ENCODE measurements around the gene RIMS1. TPM values are rescaled to one million over a fixed set of nuclear protein-coding genes. Genes with fewer than 3 reads are reported as not detected.

RIMS1 gene, protein sequence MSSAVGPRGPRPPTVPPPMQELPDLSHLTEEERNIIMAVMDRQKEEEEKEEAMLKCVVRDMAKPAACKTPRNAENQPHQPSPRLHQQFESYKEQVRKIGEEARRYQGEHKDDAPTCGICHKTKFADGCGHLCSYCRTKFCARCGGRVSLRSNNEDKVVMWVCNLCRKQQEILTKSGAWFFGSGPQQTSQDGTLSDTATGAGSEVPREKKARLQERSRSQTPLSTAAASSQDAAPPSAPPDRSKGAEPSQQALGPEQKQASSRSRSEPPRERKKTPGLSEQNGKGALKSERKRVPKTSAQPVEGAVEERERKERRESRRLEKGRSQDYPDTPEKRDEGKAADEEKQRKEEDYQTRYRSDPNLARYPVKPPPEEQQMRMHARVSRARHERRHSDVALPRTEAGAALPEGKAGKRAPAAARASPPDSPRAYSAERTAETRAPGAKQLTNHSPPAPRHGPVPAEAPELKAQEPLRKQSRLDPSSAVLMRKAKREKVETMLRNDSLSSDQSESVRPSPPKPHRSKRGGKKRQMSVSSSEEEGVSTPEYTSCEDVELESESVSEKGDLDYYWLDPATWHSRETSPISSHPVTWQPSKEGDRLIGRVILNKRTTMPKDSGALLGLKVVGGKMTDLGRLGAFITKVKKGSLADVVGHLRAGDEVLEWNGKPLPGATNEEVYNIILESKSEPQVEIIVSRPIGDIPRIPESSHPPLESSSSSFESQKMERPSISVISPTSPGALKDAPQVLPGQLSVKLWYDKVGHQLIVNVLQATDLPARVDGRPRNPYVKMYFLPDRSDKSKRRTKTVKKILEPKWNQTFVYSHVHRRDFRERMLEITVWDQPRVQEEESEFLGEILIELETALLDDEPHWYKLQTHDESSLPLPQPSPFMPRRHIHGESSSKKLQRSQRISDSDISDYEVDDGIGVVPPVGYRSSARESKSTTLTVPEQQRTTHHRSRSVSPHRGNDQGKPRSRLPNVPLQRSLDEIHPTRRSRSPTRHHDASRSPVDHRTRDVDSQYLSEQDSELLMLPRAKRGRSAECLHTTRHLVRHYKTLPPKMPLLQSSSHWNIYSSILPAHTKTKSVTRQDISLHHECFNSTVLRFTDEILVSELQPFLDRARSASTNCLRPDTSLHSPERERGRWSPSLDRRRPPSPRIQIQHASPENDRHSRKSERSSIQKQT (N-terminal part only)
- 1 to 10 TPM; 1.3 to 2.9 (median 2.4) TPM for polyA plus RNA-seq (ENCODE audit: insufficient read length in 4 of 4)

DNA sequence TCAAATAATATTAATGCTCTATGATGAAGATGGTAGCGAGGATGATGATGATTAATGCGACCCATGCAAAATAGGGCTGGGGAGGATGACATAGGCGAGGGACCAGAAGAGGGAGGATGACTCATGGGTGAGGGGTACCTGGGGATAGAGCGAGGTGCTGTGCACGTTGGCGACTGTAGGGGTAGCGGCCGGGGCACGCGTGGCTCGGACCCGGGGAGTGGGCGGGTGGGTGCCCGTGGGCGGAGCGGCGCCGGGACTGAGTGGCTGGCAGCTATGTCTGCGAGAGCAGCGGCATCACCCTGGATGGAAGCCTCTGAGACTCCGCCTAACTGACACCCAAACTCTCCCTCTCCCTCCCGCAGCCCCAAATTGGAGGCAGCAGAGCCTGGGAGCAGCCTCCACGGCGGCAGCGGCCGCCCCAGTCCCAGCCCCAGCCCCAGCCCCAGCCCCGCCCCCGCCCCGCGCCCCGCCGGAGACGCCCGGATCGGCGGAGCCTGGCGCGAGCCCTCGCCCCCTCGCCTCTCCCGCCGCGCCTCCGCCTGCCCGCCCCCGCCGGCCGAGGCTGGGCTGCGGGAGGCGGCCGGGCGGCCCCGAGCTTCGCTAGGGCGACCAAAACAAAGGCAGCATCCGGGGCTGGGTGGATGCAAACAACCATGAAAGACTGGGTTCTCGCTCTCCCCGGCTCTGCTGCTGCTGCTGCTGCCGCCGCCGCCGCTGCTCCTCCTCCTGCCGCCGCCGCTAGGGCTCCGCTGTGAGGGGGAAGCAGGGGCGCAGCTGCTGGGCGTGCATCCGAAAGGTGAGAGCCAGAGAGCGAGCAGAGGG is at the start of gene RIMS1:
TSS of gene RIMS1 (plus strand) at position 367 of the 822 bp plus-strand sequence. CDS start 474 bp downstream, outside the sequence.
- DNase-seq (ENCODE audit: low read depth in 4 of 4, low spot score in 2 of 4): no peak

DNA sequence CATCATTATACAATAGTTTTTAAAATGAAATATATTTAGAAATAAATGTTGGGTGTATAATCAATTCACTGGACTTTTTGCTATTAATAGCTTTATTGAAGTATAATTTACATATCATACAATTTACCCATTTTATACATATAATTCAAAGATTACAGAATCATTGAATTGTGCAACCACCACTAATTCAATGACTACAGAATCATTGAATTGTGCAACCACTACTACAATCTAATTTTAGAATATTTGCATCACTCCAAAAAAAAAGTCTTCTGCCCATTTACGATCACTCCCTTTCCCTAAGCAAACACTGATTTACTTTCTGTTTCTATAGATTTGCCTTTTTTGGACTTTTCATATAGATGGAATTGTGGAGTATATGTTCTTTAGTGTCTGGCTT is 35.1 kb upstream of the RIMS1 start:
- DNase-seq (ENCODE audit: low read depth in 4 of 4, low spot score in 2 of 4): no peak

DNA sequence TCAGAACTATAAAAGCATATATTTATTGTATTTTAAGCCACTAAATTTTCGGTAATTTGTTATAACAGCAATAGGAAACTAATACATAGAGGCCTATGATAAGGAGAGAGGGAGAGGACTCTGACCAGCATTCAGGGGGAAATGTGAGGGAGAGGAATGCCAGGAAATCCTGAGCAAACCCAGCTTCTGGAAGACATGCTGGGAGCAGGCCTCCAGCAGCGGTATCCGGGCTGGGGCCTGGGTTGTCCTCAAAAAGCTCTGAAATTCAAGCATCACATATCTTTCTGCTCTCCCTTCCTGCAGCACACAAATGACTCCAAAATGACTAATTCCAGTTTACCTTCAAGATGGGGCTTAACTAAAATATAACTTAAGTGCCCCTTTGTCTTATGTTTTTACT is 33.4 kb upstream of the RIMS1 start:
- DNase-seq (ENCODE audit: low read depth in 4 of 4, low spot score in 2 of 4): no peak

GRCh38 chr6:71855406-71855805 is 30.9 kb upstream of the RIMS1 start:
- DNase-seq (ENCODE audit: low read depth in 4 of 4, low spot score in 2 of 4): no peak

- no peak for DNase-seq (ENCODE audit: low read depth in 4 of 4, low spot score in 2 of 4)
These were observed 7.3 kb upstream of the RIMS1 start for GRCh38 chr6:71879016-71879415.

GRCh38 chr6:71887006-71887743 is 825 bp downstream of the RIMS1 start:
- DNase-seq (ENCODE audit: low read depth in 4 of 4, low spot score in 2 of 4): peak in 1 of 4 donors; percentile 21

DNA sequence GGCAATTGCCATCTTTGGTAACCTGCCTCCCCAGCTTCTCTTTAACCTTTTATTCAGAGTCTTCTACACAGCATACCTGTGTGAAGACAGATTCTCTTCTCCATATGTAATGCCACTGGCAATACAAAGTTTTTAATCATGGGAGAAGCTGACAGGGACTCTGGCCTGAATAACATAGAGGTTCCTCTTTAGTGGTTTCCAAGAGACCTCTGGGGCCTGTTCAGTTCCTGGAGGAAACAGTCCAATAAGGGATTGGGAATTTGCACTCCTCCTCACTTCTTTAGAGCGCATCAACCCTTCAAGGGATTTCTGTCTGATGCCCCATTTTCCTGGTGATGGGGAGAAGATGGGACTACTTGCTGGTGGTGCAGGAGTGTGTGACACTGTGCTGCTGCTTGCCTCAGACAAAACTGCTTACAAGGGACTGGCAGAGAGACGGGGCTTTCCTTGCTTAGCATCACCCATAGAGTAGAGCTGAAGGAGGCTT is 1.4 kb downstream of the RIMS1 start:
- no peak for DNase-seq (ENCODE audit: low read depth in 4 of 4, low spot score in 2 of 4)

- no peak for DNase-seq (ENCODE audit: low read depth in 4 of 4, low spot score in 2 of 4)
These were observed 2.5 kb downstream of the RIMS1 start for GRCh38 chr6:71888756-71889340.

DNA sequence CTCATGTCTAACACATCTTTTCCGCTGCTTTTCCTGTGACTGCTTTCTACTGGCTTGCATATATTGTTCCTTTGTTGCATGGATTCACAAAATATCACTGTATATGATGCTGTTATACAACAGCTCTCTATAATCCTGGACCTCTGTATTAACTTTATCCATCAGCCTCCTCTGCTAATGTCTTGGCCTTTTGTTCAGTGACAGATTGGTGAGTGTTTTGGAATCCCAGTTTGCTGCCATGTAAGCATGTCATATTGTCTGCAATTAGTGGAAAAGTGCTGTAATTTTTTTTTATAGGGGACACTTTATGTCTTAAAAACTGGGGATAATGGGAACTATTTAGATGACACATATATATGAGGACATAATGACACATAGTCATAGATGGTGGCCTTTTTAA is 3.0 kb downstream of the RIMS1 start:
- DNase-seq (ENCODE audit: low read depth in 4 of 4, low spot score in 2 of 4): no peak

GRCh38 chr6:71892641-71893040 is 6.3 kb downstream of the RIMS1 start:
- no peak for DNase-seq (ENCODE audit: low read depth in 4 of 4, low spot score in 2 of 4)

DNA sequence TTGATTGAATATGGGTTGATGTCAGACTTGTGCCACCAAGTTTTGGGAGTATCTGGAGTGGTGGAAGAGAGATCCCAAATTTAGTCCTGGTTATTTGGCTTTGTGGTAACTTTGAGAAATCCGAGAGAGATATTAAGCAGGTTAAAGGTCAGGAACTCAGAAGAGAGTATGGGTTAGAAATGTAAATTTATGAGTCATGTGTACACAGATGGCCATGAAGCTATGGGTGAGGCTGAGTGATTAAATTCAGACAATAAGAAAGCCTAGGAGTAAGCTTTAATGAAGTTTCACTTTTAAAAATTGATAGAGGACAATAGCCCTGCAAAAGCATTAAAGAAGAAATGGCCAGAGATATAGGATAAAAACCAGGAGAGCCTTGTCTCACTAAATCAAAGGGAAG is 14.3 kb downstream of the RIMS1 start:
- DNase-seq (ENCODE audit: low read depth in 4 of 4, low spot score in 2 of 4): no peak

GRCh38 chr6:71902261-71902660 is 15.9 kb downstream of the RIMS1 start:
- DNase-seq (ENCODE audit: low read depth in 4 of 4, low spot score in 2 of 4): no peak

DNA sequence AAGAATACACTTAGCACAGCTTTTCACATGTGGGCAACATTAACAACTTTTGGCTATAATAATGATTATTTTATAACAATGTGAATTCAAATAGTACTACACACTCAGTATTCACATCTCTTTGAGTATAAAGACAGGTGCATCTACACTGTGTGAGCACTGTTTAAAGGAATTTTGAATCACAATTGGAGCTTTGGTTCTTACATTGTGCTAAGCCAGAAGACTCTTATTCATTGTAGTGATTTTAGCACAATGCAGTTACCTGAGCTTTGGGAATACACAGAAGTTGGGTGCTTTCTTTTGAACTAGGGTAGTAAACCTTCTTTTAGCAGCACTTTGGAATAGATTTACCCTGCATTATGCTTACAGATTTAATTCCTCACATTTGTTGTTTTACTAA is 20.5 kb downstream of the RIMS1 start:
- no peak for DNase-seq (ENCODE audit: low read depth in 4 of 4, low spot score in 2 of 4)

DNA sequence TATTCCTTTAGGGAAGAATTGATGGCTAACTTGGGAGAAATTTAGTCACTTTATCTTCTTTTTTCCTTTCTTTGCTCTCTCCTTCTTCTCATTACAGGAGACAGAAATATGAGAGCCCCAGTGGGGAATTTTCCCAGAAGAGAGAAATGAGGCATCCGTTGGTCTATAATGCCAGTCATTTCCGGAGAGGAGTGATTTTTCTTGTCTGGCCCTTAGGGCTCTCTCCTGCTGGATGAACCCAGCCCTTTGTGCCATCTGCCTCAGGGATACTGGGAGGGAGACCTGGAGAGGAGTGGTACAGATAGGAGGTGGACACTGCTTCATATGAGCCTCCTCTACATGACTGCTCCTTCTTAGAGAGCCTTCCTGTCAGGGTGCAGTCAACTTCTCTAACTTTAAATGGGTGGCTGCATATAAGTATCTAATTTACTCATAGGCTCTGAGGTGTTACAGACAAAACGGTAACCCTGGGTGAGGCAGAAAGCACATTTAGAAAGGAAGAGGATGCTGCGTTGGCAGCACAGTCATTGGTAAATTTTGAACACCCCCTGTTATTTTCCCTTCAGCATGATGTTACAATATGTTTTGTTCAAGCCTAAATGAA is 21.9 kb downstream of the RIMS1 start:
- no peak for DNase-seq (ENCODE audit: low read depth in 4 of 4, low spot score in 2 of 4)

GRCh38 chr6:71913444-71914234 is 27.3 kb downstream of the RIMS1 start:
- DNase-seq (ENCODE audit: low read depth in 4 of 4, low spot score in 2 of 4): no peak

DNA sequence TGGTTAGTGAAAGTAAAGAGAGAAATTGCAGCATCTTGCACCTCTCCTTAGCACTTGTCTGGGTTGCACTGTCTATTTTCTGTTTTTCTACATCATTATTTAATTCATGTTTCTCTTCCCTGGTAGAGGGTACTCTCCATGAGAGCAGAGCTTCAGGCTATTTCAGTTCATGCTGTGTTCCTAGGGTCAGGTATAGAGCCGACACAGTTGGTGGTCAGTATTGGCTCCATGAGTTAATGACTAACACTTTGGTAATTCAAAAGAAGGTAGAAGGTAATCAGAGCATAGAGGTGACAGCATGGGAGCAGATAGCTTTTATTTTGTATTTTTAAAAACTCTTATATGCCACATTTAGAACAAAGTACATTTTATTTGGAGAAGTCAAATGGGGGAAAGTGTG is 42.7 kb downstream of the RIMS1 start:
- DNase-seq (ENCODE audit: low read depth in 4 of 4, low spot score in 2 of 4): no peak

- peak in 2 of 4 donors; percentile 2 to 6 for DNase-seq (ENCODE audit: low read depth in 4 of 4, low spot score in 2 of 4)
These were observed 47.5 kb downstream of the RIMS1 start for GRCh38 chr6:71933881-71934280.

- DNase-seq (ENCODE audit: low read depth in 4 of 4, low spot score in 2 of 4): no peak
These were observed 79.1 kb downstream of the RIMS1 start for GRCh38 chr6:71965404-71965803.
